GM23248 (cell line): ENCODE data around the gene SORL1-AS1.
A peak's percentile ranks its signal among the peaks of the same experiment; 100 is the strongest.

ENCODE experiments used
- DNase-seq: peaks from one replicate; pipeline ENCODE4 v3.0.0-alpha.2; 2015
- H2AFZ ChIP-seq: fragments of 200-600 bp; sonication (generic); 2 replicates; pipeline ENCODE4 v1.6.1; 2016; ENCODE audit warnings: antibody characterized with exemption
- H3F3A ChIP-seq: fragments of 200-600 bp; sonication (generic); 2 replicates; pipeline ENCODE4 v1.6.1; 2016; ENCODE audit warnings: mild to moderate bottlenecking, antibody characterized with exemption, mixed run types; ENCODE audit not compliant: insufficient read depth
- H3K27ac ChIP-seq: fragments of 200-600 bp; sonication (generic); 2 replicates; pipeline ENCODE4 v1.5.1; 2016; ENCODE audit warnings: mild to moderate bottlenecking
- H3K27me3 ChIP-seq: fragments of 200-600 bp; sonication (generic); replicated peaks from 2 replicates; pipeline ENCODE4 v1.6.1; 2016; ENCODE audit warnings: mild to moderate bottlenecking; ENCODE audit not compliant: insufficient read depth
- H3K36me3 ChIP-seq: fragments of 200-600 bp; sonication (generic); 2 replicates; pipeline ENCODE4 v1.6.1; 2016; ENCODE audit warnings: low read depth, mild to moderate bottlenecking
- H3K4me1 ChIP-seq: fragments of 200-600 bp; sonication (generic); 2 replicates; pipeline ENCODE4 v1.6.1; 2016; ENCODE audit warnings: mild to moderate bottlenecking; ENCODE audit not compliant: insufficient read depth
- H3K4me2 ChIP-seq: fragments of 200-600 bp; sonication (generic); one replicate; pipeline ENCODE4 v1.6.1; 2016; ENCODE audit warnings: mild to moderate bottlenecking; ENCODE audit not compliant: unreplicated experiment
- H3K4me3 ChIP-seq: fragments of 200-600 bp; sonication (generic); 2 replicates; pipeline ENCODE4 v1.5.1; 2016; ENCODE audit warnings: mild to moderate bottlenecking
- H3K79me2 ChIP-seq: fragments of 200-600 bp; sonication (generic); 2 replicates; pipeline ENCODE4 v1.6.1; 2016; ENCODE audit warnings: mild to moderate bottlenecking; ENCODE audit not compliant: insufficient read depth
- H3K9ac ChIP-seq: fragments of 200-600 bp; sonication (generic); 2 replicates; pipeline ENCODE4 v1.6.1; 2016; ENCODE audit warnings: mild to moderate bottlenecking
- H3K9me2 ChIP-seq: fragments of 200-600 bp; sonication (generic); 2 replicates; pipeline ENCODE4 v1.6.1; 2016; ENCODE audit warnings: mixed run types, mild to moderate bottlenecking, moderate library complexity; ENCODE audit not compliant: insufficient read depth
- H3K9me3 ChIP-seq: fragments of 200-600 bp; sonication (generic); one replicate; pipeline ENCODE4 v1.6.1; 2017; ENCODE audit warnings: low read depth
- H4K20me1 ChIP-seq: fragments of 200-600 bp; sonication (generic); 2 replicates; pipeline ENCODE4 v1.6.0; 2016; ENCODE audit not compliant: insufficient read depth
- EZH2 ChIP-seq: fragments of 200-600 bp; sonication (generic); IDR thresholded peaks from 2 replicates; pipeline ENCODE4 v1.6.1; 2018; ENCODE audit warnings: antibody characterized with exemption, mild to moderate bottlenecking; ENCODE audit not compliant: insufficient read depth, poor library complexity, severe bottlenecking
- EZH2phosphoT487 ChIP-seq: fragments of 200-600 bp; sonication (generic); IDR thresholded peaks from 2 replicates; pipeline ENCODE4 v1.6.1; 2018; ENCODE audit warnings: antibody characterized with exemption, moderate library complexity, mild to moderate bottlenecking, low read depth; ENCODE audit not compliant: insufficient read depth
- WGBS, 2 experiments: methylation state at CpG; one replicate each; pipeline ENCODE4 v1.1.6; 2015 to 2017; ENCODE audit warnings: low lambda C conversion rate in 2 of 2, low coverage in 1 of 2; ENCODE audit errors: missing lambda C conversion rate in 2 of 2; 5-methylcytosine and 5-hydroxymethylcytosine counted together
- in situ Hi-C: fragments of 300-500 bp; cut with MboI; formaldehyde crosslinking; loops from 2 replicates; pipeline ENCODE4 v1.15.0; 2020

Gene SORL1-AS1

GRCh38 chr11:121417055-121417551 is 35.7 kb downstream of the SORL1-AS1 start:
- WGBS, 2 experiments: 1 to 4% methylated on average over 7 of the region's 7 CpGs
- H2AFZ ChIP-seq: no peak overlapping the region
- no peaks in the 10 kb centered on the region for H3K9me2 ChIP-seq
- no peak overlapping the region for H3K9ac ChIP-seq
- H4K20me1 ChIP-seq: no peaks in the 10 kb centered on the region; the same call in 1 of the 2 replicates
- in situ Hi-C loops: no loop called here
- TF ChIP-seq EZH2 (no peak), EZH2phosphoT487 (0 out of 2 replicates have a peak, but pooled peaks have one; percentile 71)
- peaks cover 32% of the 10 kb centered on the region for H3K27me3 ChIP-seq
- H3K4me3 ChIP-seq: no peak overlapping the region
- no peak overlapping the region for H3K27ac ChIP-seq
- H3K36me3 ChIP-seq: no peaks in the 10 kb centered on the region
- H3K79me2 ChIP-seq: no peaks in the 10 kb centered on the region
- no peaks in the 10 kb centered on the region for H3K9me3 ChIP-seq
- H3K4me2 ChIP-seq: peak overlapping the region; percentile 24
- peaks cover 8% of the 10 kb centered on the region; the same call in 1 of the 2 replicates for H3K4me1 ChIP-seq
- DNase-seq: peak; percentile 91
- no peaks in the 10 kb centered on the region for H3F3A ChIP-seq

GRCh38 chr11:121415856-121416255 is 36.9 kb downstream of the SORL1-AS1 start:
- Histone ChIP-seq H3K9me2 (no peaks in the 10 kb centered on the region), H3K4me2 (no peak overlapping the region), H2AFZ (no peak overlapping the region), H3K4me1 (peaks cover 8% of the 10 kb centered on the region; the same call in 1 of the 2 replicates), H3K27ac (no peak overlapping the region), H3F3A (no peaks in the 10 kb centered on the region), H3K9me3 (no peaks in the 10 kb centered on the region), H3K36me3 (no peaks in the 10 kb centered on the region), H3K27me3 (peaks cover 19% of the 10 kb centered on the region), H3K4me3 (no peak overlapping the region), H3K79me2 (no peaks in the 10 kb centered on the region), H4K20me1 (no peaks in the 10 kb centered on the region; the same call in 1 of the 2 replicates), H3K9ac (no peak overlapping the region)
- in situ Hi-C loops: no loop called here
- WGBS, 2 experiments: 0% methylated on average over 1 of the region's 1 CpG
- TF ChIP-seq EZH2phosphoT487: no peak
- TF ChIP-seq EZH2: no peak
- DNase-seq: peak; percentile 19

DNA sequence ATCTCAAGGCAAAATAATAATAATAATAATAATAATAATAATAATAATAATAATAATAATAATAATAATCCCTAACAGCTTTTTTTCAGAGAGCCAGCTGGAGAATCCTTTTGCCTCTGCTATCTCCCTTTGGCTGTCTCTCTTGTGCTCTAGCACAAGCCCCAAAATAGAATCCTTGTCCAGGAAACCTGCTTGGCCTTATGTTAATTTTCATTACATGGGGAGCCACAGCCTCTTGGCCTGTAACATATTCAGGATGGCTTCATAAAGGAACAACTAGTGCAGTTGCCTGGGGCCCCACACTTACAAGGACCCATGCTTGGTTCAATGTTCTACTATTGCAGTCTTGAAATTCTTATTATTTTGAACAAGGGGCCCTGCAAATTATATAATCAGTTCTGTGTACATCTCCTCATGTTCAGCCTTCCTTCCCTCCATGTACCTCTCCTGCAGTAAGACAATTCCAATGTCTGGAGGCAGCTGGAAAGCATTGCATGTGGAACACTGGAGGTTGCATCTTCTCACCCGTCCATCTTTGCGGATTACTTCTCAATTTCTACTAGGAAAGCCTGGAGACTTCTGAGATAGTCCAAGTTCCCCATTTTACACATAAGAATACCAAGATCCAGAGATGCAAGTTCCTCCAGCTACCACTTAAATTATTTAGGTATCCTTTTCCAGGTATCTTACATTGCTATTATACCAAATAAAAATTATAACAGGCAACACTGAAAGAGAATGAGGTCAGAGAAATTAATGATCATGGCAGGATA is 38.4 kb downstream of the SORL1-AS1 start:
- H3K4me1 ChIP-seq: peaks cover 8% of the 10 kb centered on the region; the same call in 1 of the 2 replicates
- peaks cover 19% of the 10 kb centered on the region; the same call in 1 of the 2 replicates for H3K27me3 ChIP-seq
- no peaks in the 10 kb centered on the region for H3F3A ChIP-seq
- no peaks in the 10 kb centered on the region for H3K36me3 ChIP-seq
- no peaks in the 10 kb centered on the region for H3K79me2 ChIP-seq
- H3K9me3 ChIP-seq: no peaks in the 10 kb centered on the region
- no peak overlapping the region for H2AFZ ChIP-seq
- TF ChIP-seq EZH2phosphoT487 (no peak), EZH2 (no peak)
- in situ Hi-C loops: no loop called here
- WGBS, 2 experiments: 75 to 86% methylated on average over 2 of the region's 2 CpGs
- no peak for DNase-seq
- no peak overlapping the region for H3K4me2 ChIP-seq
- no peaks in the 10 kb centered on the region; the same call in 1 of the 2 replicates for H4K20me1 ChIP-seq
- no peak overlapping the region for H3K4me3 ChIP-seq
- no peak overlapping the region for H3K27ac ChIP-seq
- H3K9ac ChIP-seq: no peak overlapping the region
- H3K9me2 ChIP-seq: no peaks in the 10 kb centered on the region

DNA sequence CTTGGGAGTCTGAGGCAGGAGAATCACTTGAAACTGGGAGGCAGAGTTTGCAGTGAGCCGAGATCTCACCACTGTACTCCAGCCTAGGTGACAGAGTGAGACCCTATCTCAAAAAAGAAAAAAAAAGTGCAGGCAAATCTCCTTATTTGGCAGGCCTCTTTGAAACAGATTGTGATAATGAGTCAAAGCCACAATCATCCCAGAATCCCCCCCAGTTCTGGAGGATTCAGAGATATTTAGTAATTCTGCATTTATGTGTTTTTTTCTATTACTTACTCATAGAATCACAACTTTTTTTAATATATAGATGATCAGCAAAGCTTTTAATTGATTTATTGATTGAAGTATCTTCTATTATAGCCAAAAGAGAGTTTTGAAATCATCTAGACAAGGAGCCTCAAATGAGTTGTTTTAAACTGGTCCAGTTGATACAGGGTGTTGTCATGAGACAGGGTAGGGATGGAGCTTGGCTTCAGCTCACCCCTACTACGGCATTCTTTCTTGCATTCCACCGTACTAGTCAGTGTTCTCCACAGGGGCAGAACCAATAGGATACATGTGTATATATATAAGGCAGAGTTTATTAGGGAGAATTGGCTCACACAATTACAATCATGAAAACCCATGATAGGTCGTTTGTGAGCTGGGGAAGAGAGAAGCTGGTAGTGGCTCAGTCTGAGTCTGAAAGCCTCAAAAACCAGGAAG is 39.9 kb downstream of the SORL1-AS1 start:
- in situ Hi-C loops: no loop called here
- Histone ChIP-seq H3K27ac (no peak overlapping the region), H3K27me3 (peaks cover 23% of the 10 kb centered on the region), H3K4me2 (no peak overlapping the region), H3K9me2 (no peaks in the 10 kb centered on the region), H3K4me3 (no peak overlapping the region), H4K20me1 (no peaks in the 10 kb centered on the region; the same call in 1 of the 2 replicates), H3K36me3 (no peaks in the 10 kb centered on the region), H3F3A (no peaks in the 10 kb centered on the region), H2AFZ (no peak overlapping the region), H3K9me3 (no peaks in the 10 kb centered on the region), H3K9ac (no peak overlapping the region), H3K79me2 (no peaks in the 10 kb centered on the region), H3K4me1 (peaks cover 8% of the 10 kb centered on the region; the same call in 1 of the 2 replicates)
- TF ChIP-seq EZH2 (no peak), EZH2phosphoT487 (no peak)
- 42 to 47% methylated on average over 4 of the region's 4 CpGs for WGBS, 2 experiments
- no peak for DNase-seq
